ENCODE results near the gene EBF3. TPM values are rescaled to one million over a fixed set of nuclear protein-coding genes. Genes with fewer than 3 reads are reported as not detected.
A peak's percentile ranks its signal among the peaks of the same experiment; 100 is the strongest.

The EBF3 gene
- total RNA-seq, 1 donor from 2014 or later: 0.20 TPM

GRCh38 chr10:129857242-129857960 is 106.7 kb downstream of the EBF3 start:
- Histone ChIP-seq H3K36me3 (no peaks in the 10 kb centered on the region), H3K4me1 (peaks cover 12% of the 10 kb centered on the region), H3K4me3 (no peak overlapping the region), H3K9me3 (no peaks in the 10 kb centered on the region), H3K27me3 (peaks cover 5% of the 10 kb centered on the region), H3K27ac (no peak overlapping the region)
- ATAC-seq (no peak), DNase-seq (no peak)
- no peak for TF ChIP-seq CTCF (IDR thresholded peaks at IDR 0.05)
- intact Hi-C loops (cut with DNase I): no loop called here

- no peaks in the 10 kb centered on the region for H3K9me3 ChIP-seq
- intact Hi-C loops (cut with DNase I): no loop called here
- no peak for TF ChIP-seq CTCF (IDR thresholded peaks at IDR 0.05)
- H3K36me3 ChIP-seq: no peaks in the 10 kb centered on the region
- H3K4me3 ChIP-seq: no peak overlapping the region
- ATAC-seq: no peak
- H3K4me1 ChIP-seq: peaks cover 12% of the 10 kb centered on the region
- no peak for DNase-seq
- peaks cover 5% of the 10 kb centered on the region for H3K27me3 ChIP-seq
- H3K27ac ChIP-seq: no peak overlapping the region
Measured at GRCh38 chr10:129855836-129856563, 108.1 kb downstream of the EBF3 start.

GRCh38 chr10:129854796-129855705 is 109.0 kb downstream of the EBF3 start:
- peaks cover 12% of the 10 kb centered on the region for H3K4me1 ChIP-seq
- H3K4me3 ChIP-seq: no peak overlapping the region
- no peaks in the 10 kb centered on the region for H3K36me3 ChIP-seq
- no peaks in the 10 kb centered on the region for H3K9me3 ChIP-seq
- ATAC-seq (no peak), DNase-seq (no peak)
- TF ChIP-seq CTCF (IDR thresholded peaks at IDR 0.05): no peak
- H3K27me3 ChIP-seq: no peaks in the 10 kb centered on the region
- H3K27ac ChIP-seq: no peak overlapping the region
- intact Hi-C loops (cut with DNase I): no loop called here

- no peak overlapping the region for H3K27ac ChIP-seq
- H3K36me3 ChIP-seq: no peaks in the 10 kb centered on the region
- DNase-seq (no peak), ATAC-seq (no peak)
- intact Hi-C loops (cut with DNase I): no loop called here
- peaks cover 12% of the 10 kb centered on the region for H3K4me1 ChIP-seq
- no peaks in the 10 kb centered on the region for H3K9me3 ChIP-seq
- no peak for TF ChIP-seq CTCF (IDR thresholded peaks at IDR 0.05)
- no peak overlapping the region for H3K4me3 ChIP-seq
- H3K27me3 ChIP-seq: no peaks in the 10 kb centered on the region
Measured at GRCh38 chr10:129854158-129854557, 109.9 kb downstream of the EBF3 start.

GRCh38 chr10:129853562-129853903 is 110.5 kb downstream of the EBF3 start:
- H3K27ac ChIP-seq: no peak overlapping the region
- peak overlapping the region; percentile 4 for H3K4me3 ChIP-seq
- no peaks in the 10 kb centered on the region for H3K9me3 ChIP-seq
- H3K4me1 ChIP-seq: peaks cover 12% of the 10 kb centered on the region
- H3K27me3 ChIP-seq: no peaks in the 10 kb centered on the region
- ATAC-seq: peak; percentile 37
- DNase-seq: no peak
- intact Hi-C loops (cut with DNase I): no loop called here
- TF ChIP-seq CTCF (IDR thresholded peaks at IDR 0.05): peak; percentile 36
- no peaks in the 10 kb centered on the region for H3K36me3 ChIP-seq
